Left ventricle myocardium inferior (tissue), 1 donor: ENCODE results near the gene EPHB1. TPM values are rescaled to one million over a fixed set of nuclear protein-coding genes. Genes with fewer than 3 reads are reported as not detected.

Experiments
- DNase-seq: peaks from one replicate; pipeline ENCODE4 v3.0.0-alpha.2; 2020
- H3K27ac ChIP-seq: fragments of 200-600 bp; replicated peaks from 2 replicates; pipeline ENCODE4 v1.8.0; 2021
- H3K27me3 ChIP-seq: fragments of 200-600 bp; 2 replicates; pipeline ENCODE4 v1.8.0; 2021; ENCODE audit warnings: low read depth
- H3K36me3 ChIP-seq: fragments of 200-600 bp; 2 replicates; pipeline ENCODE4 v1.8.0; 2021
- H3K4me1 ChIP-seq: fragments of 200-600 bp; 2 replicates; pipeline ENCODE4 v1.8.0; 2021
- H3K4me3 ChIP-seq: fragments of 200-600 bp; 2 replicates; pipeline ENCODE4 v1.8.0; 2021; ENCODE audit warnings: mild to moderate bottlenecking, moderate library complexity
- H3K9me3 ChIP-seq: fragments of 200-600 bp; replicated peaks from 2 replicates; pipeline ENCODE4 v1.8.0; 2021
- intact Hi-C: fragments of 100-400 bp; cut with micrococcal nuclease; formaldehyde crosslinking; loops from one replicate; pipeline ENCODE4 v1.11.0; 2022
- total RNA-seq: library from RNA; stranded (reverse); fragmentation: NEBNext Ultra II Directional; extraction: Animal tissue kit (Norgen Biotek cat#: 25700); gene quantifications from one replicate; pipeline ENCODE4 v1.2.1, GENCODE V29; 2021
- TF ChIP-seq, protein P1 (sequence below): fragments of 200-600 bp; IDR thresholded peaks from 2 replicates; pipeline ENCODE4 v1.8.0; 2021; ENCODE audit warnings: antibody characterized with exemption, mild to moderate bottlenecking, borderline replicate concordance
- donor health status: DM: no; HTN: yes; CAD: no; lungs with severe emphysema.

EPHB1 gene
- total RNA-seq, 1 donor from 2014 or later: 1.3 TPM

DNA sequence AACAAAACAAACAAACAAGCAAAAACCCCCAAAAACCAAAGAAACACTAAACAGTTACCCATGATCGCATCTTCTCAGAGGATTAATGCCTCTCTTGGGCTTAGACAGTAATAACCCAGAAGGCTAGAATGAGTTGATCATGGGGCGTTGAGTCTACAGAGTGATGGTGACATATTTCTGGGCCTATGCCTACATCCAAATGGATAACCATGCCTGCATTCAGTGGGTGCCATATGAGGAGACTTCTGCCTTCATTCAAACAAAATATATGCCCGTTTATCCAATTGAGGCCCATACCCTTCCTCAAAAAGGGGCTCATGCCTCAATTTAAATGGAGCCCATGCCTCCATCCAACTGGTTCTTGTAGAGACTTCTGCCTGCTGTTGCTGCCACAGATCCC is 284.0 kb downstream of the EPHB1 start:
- Histone ChIP-seq H3K27me3 (no peaks in the 10 kb centered on the region), H3K4me1 (peaks cover 11% of the 10 kb centered on the region), H3K9me3 (no peaks in the 10 kb centered on the region), H3K4me3 (no peak overlapping the region), H3K36me3 (no peaks in the 10 kb centered on the region), H3K27ac (no peak overlapping the region)
- intact Hi-C loops: no loop called here
- TF ChIP-seq, protein P1, sequence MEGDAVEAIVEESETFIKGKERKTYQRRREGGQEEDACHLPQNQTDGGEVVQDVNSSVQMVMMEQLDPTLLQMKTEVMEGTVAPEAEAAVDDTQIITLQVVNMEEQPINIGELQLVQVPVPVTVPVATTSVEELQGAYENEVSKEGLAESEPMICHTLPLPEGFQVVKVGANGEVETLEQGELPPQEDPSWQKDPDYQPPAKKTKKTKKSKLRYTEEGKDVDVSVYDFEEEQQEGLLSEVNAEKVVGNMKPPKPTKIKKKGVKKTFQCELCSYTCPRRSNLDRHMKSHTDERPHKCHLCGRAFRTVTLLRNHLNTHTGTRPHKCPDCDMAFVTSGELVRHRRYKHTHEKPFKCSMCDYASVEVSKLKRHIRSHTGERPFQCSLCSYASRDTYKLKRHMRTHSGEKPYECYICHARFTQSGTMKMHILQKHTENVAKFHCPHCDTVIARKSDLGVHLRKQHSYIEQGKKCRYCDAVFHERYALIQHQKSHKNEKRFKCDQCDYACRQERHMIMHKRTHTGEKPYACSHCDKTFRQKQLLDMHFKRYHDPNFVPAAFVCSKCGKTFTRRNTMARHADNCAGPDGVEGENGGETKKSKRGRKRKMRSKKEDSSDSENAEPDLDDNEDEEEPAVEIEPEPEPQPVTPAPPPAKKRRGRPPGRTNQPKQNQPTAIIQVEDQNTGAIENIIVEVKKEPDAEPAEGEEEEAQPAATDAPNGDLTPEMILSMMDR: no peak
- no peak for DNase-seq

DNA sequence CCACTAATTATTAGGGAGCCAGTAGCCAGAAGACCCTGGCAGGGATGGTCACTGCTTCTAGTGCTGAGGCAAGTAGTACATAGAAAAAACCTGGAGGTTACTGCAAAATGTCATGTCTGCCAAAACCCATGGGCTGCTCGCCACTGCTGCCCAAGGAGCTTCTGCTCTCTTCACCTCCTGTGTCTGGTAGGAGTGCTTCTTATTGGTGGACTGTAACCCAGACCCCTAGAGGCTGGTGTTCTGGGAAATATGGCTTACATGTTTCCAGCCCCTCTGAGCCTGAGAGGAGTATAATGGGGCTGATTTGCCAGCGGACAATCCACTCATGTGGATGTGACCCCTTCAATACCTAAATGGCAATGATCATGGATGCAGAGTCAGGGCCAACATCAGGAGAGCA is 286.4 kb downstream of the EPHB1 start:
- Histone ChIP-seq H3K4me1 (peaks cover 11% of the 10 kb centered on the region), H3K27me3 (peaks cover 4% of the 10 kb centered on the region), H3K4me3 (no peak overlapping the region), H3K36me3 (no peaks in the 10 kb centered on the region), H3K27ac (no peak overlapping the region), H3K9me3 (no peaks in the 10 kb centered on the region)
- intact Hi-C loops: no loop called here
- no peak for DNase-seq
- TF ChIP-seq, protein P1: no peak

DNA sequence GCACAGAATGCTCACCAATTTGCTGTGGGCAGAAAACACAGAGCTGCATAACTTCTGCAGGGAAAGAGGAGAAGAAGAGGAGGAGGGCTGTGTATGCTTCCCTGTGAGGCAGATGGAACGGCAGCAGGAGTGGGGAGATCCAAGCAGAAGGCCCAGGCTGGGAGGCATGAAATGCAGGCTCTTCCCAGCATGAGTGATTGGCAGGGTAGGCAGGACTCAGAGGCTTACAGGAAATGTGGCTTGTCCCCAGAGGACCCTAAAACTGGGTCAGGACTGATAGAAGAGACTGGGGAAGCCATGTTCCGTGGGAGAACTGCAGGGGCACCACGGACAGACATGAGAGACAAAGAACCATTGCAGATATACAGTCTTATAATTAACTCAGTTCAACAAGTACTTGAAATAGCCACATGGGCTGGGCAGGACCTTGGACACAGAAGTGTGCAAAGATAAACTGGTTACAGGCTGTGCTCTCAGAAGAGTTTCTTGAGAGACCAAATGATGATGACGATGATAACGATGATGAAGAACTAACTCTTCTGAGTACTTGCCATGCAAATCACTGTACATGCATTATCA is 286.9 kb downstream of the EPHB1 start:
- H3K9me3 ChIP-seq: no peaks in the 10 kb centered on the region
- peaks cover 11% of the 10 kb centered on the region for H3K4me1 ChIP-seq
- TF ChIP-seq, protein P1: no peak
- no peak overlapping the region for H3K27ac ChIP-seq
- intact Hi-C loops: no loop called here
- DNase-seq: no peak
- peaks cover 6% of the 10 kb centered on the region for H3K27me3 ChIP-seq
- H3K36me3 ChIP-seq: no peaks in the 10 kb centered on the region
- no peak overlapping the region for H3K4me3 ChIP-seq

DNA sequence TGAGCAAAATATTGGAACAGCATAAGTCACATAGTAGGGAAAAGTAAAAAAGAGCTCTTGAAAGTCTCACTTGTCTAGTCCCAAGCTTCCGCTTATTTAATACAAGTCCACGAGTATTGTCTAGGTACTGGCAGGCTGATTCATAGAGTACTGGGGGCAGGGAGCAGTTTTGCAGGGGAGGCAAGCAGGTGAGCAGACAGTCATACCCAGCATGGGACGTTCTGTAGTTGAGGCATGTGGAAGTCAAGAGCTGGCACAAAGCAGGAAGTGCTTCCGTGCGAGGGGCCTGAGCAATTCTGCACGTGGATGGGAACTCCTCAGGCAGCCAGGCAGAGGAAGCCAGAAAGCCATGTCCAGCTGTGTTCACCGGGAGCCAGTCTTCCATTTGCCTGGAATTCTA is 287.6 kb downstream of the EPHB1 start:
- Histone ChIP-seq H3K4me3 (no peak overlapping the region), H3K4me1 (peaks cover 11% of the 10 kb centered on the region), H3K27ac (no peak overlapping the region), H3K36me3 (no peaks in the 10 kb centered on the region), H3K9me3 (no peaks in the 10 kb centered on the region), H3K27me3 (peaks cover 10% of the 10 kb centered on the region)
- intact Hi-C loops: no loop called here
- TF ChIP-seq, protein P1: no peak
- no peak for DNase-seq

DNA sequence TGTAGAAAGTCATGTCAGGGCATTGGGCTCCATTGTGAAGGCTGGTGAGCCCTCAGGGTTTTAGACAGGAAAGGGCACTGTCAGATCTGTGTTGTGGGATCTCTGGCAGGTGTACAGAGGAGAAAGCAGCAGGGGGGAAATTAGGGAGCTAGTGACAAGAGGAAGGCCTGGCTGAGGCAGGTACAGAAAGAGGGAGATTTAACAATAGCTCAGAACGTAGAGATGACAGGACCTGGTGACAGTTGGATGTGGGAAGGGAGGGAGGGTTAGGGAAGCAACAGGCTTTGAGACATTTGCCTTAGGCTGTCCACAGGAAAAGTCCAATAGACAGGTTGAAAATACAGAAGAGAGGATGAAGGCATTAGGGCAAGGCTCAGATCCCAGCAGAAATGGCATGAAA is 288.1 kb downstream of the EPHB1 start:
- H3K27ac ChIP-seq: no peak overlapping the region
- no peaks in the 10 kb centered on the region for H3K9me3 ChIP-seq

More for the DNA sequence above, 288.1 kb downstream of the EPHB1 start:
- intact Hi-C loops: no loop called here
- Histone ChIP-seq H3K4me1 (peaks cover 11% of the 10 kb centered on the region), H3K36me3 (no peaks in the 10 kb centered on the region), H3K27me3 (peaks cover 12% of the 10 kb centered on the region), H3K4me3 (no peak overlapping the region)
- TF ChIP-seq, protein P1: no peak
- no peak for DNase-seq
